T-helper 1 cell treated with Interleukin-12 subunit alpha and Interleukin-12 subunit beta and Interleukin-4 antibody, amounts not matched to agents 30 μg/mL and 1 μg/mL, for 36 hours (primary cell): ENCODE results near the gene GRK2.
"Not testable (repeated sequence)": the region's sequence is repeated elsewhere in the genome, so short reads cannot be mapped to it uniquely, and the experiment has no call there.

ENCODE experiments used
- H3K27ac Mint-ChIP-seq: one replicate; pipeline ENCODE4 v1.8.0; 2021; ENCODE audit warnings: mild to moderate bottlenecking, mixed read lengths
- H3K27me3 Mint-ChIP-seq: one replicate; pipeline ENCODE4 v1.8.0; 2021; ENCODE audit warnings: low read depth, mixed read lengths
- H3K36me3 Mint-ChIP-seq: one replicate; pipeline ENCODE4 v1.8.0; 2021; ENCODE audit warnings: low read depth, mixed read lengths
- H3K4me1 Mint-ChIP-seq: one replicate; pipeline ENCODE4 v1.8.0; 2021; ENCODE audit warnings: low read depth, mixed read lengths
- H3K4me3 Mint-ChIP-seq: one replicate; pipeline ENCODE4 v1.8.0; 2021; ENCODE audit warnings: mild to moderate bottlenecking, moderate library complexity, mixed read lengths
- H3K9me3 Mint-ChIP-seq: one replicate; pipeline ENCODE4 v1.8.0; 2021; ENCODE audit warnings: mixed read lengths

GRK2 gene

GRCh38 chr11:67266449-67267187 is at the start of gene GRK2:
GRK2 (plus strand) TSS chr11:67266473; CDS start chr11:67266700, 227 bp downstream.
- peak within 1 kb of the TSS; percentile 97 for H3K4me3 Mint-ChIP-seq
- peaks cover 67% of the 10 kb centered on the region for H3K4me1 Mint-ChIP-seq
- no peaks in the 10 kb centered on the region for H3K27me3 Mint-ChIP-seq
- H3K36me3 Mint-ChIP-seq = peaks cover 44% of the 10 kb centered on the region
- no peaks in the 10 kb centered on the region for H3K9me3 Mint-ChIP-seq
- peak within 1 kb of the TSS; percentile 98 for H3K27ac Mint-ChIP-seq

- H3K36me3 Mint-ChIP-seq = peaks cover 29% of the 10 kb centered on the region
- peaks cover 10% of the 10 kb centered on the region for H3K4me1 Mint-ChIP-seq
- H3K27me3 Mint-ChIP-seq = no peaks in the 10 kb centered on the region
- H3K27ac Mint-ChIP-seq = no peak overlapping the region
- no peaks in the 10 kb centered on the region for H3K9me3 Mint-ChIP-seq
- H3K4me3 Mint-ChIP-seq = no peak overlapping the region
Observed at GRCh38 chr11:67227726-67228125, 38.5 kb upstream of the GRK2 start.

GRCh38 chr11:67230406-67230805 is 35.9 kb upstream of the GRK2 start:
- Mint-ChIP-seq H3K36me3 (peaks cover 32% of the 10 kb centered on the region), H3K27me3 (no peaks in the 10 kb centered on the region), H3K27ac (peak overlapping the region; percentile 52), H3K9me3 (no peaks in the 10 kb centered on the region), H3K4me1 (peaks cover 24% of the 10 kb centered on the region), H3K4me3 (no peak overlapping the region)

DNA sequence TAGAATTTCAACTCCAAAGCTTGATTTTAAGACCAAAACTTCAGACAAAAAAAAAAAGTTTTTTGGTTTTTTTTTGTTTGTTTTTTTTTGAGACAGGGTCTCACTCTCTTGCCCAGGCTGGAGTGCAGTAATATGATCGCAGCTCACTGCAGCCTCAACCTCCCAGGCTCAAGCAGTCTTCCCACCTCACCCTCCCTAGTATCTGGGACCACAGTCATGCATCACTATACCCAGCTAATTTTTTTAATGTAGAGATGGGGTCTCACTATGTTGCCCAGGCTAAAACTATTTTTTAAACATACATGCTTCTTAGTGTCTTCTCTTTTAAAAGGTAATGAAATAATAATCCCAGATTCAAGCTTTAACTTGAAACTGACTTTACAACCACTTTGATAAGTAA is 35.4 kb upstream of the GRK2 start:
- Mint-ChIP-seq H3K4me1 (peaks cover 24% of the 10 kb centered on the region), H3K9me3 (no peaks in the 10 kb centered on the region), H3K4me3 (no peak overlapping the region), H3K27me3 (no peaks in the 10 kb centered on the region), H3K27ac (no peak overlapping the region), H3K36me3 (peaks cover 32% of the 10 kb centered on the region)

- Mint-ChIP-seq H3K27ac (peak overlapping the region; percentile 0), H3K4me3 (no peak overlapping the region), H3K36me3 (peaks cover 23% of the 10 kb centered on the region), H3K9me3 (no peaks in the 10 kb centered on the region), H3K4me1 (peaks cover 32% of the 10 kb centered on the region), H3K27me3 (no peaks in the 10 kb centered on the region)
Observed at GRCh38 chr11:67233584-67234190, 32.6 kb upstream of the GRK2 start.

- not testable (repeated sequence) for H3K27ac Mint-ChIP-seq, H3K9me3 Mint-ChIP-seq, H3K27me3 Mint-ChIP-seq, H3K4me3 Mint-ChIP-seq
- H3K4me1 Mint-ChIP-seq = peaks cover 38% of the 10 kb centered on the region
- H3K36me3 Mint-ChIP-seq = peaks cover 16% of the 10 kb centered on the region
Observed at GRCh38 chr11:67234571-67234970, 31.7 kb upstream of the GRK2 start.

DNA sequence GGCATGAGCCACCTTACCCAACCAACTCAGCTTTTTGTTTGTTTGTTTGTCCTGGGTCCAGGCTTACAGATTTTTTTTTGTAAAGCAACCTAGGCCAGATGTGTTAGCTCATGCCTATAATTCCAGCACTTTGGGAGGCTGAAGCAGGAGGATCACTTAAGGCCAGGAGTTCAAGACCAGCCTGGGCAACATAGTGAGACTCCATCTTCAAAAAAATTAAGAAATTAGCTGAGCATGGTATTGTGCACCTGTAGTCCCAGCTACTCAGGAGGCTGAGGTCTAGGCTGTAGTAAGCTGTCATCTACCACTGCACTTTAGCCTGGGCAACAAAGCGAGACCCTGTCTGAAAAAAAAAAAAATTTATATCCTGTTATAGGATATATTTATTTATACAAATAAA is 28.7 kb upstream of the GRK2 start:
- Mint-ChIP-seq H3K4me1 (peaks cover 42% of the 10 kb centered on the region), H3K9me3 (no peaks in the 10 kb centered on the region), H3K27ac (no peak overlapping the region), H3K27me3 (no peaks in the 10 kb centered on the region), H3K36me3 (peaks cover 27% of the 10 kb centered on the region), H3K4me3 (no peak overlapping the region)

- Mint-ChIP-seq H3K36me3 (peaks cover 38% of the 10 kb centered on the region), H3K4me1 (peaks cover 49% of the 10 kb centered on the region), H3K27ac (peak overlapping the region; percentile 99), H3K4me3 (peak overlapping the region; percentile 98), H3K9me3 (no peaks in the 10 kb centered on the region), H3K27me3 (no peaks in the 10 kb centered on the region)
Observed at GRCh38 chr11:67238894-67239782, 27.1 kb upstream of the GRK2 start.

DNA sequence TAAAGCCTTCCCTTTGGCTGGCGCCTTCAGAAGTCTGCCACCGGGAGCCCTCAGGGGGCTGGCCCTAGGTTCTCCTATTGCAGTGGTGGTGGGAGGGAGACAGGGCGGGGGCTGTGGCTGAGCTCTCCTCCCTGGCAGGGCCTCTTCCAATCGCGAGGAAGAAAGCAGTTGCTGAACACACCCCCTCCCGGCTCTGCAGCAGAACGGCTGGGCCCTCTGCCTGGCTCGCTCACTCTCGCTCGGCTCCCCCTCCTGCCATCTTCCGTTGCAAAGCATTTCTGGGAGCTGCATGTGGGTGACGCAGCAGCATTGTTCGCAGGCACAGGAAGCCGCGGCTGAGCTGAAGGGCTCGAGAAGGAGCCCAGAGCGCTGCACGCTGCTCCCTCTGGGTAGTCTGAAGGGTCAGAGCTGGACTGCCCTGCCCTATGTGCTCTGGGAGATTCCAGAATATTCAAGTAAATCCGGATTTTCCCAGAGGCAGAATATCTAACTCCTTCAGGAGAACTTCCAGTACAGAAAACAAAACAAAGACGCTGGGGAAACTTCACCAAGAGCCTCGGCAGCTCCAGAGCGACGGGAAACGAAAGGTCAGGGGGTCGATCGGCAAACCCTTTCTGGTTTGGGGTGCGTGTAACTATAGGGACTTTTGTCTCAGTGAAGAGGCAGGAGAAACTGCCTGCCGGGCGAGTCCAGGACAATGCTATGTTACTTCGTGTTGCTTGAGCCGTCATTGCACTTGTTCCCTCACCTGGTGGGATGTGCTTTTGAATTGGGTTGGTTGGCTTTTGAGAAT is 26.3 kb upstream of the GRK2 start:
- H3K9me3 Mint-ChIP-seq = no peaks in the 10 kb centered on the region
- H3K4me3 Mint-ChIP-seq = peak overlapping the region; percentile 98
- H3K4me1 Mint-ChIP-seq = peaks cover 47% of the 10 kb centered on the region
- H3K27ac Mint-ChIP-seq = peak overlapping the region; percentile 99
- peaks cover 40% of the 10 kb centered on the region for H3K36me3 Mint-ChIP-seq
- no peaks in the 10 kb centered on the region for H3K27me3 Mint-ChIP-seq

GRCh38 chr11:67240576-67241389 is 25.5 kb upstream of the GRK2 start:
- Mint-ChIP-seq H3K4me3 (peak overlapping the region; percentile 98), H3K27ac (peak overlapping the region; percentile 99), H3K4me1 (peaks cover 52% of the 10 kb centered on the region), H3K36me3 (peaks cover 47% of the 10 kb centered on the region), H3K27me3 (no peaks in the 10 kb centered on the region), H3K9me3 (no peaks in the 10 kb centered on the region)

DNA sequence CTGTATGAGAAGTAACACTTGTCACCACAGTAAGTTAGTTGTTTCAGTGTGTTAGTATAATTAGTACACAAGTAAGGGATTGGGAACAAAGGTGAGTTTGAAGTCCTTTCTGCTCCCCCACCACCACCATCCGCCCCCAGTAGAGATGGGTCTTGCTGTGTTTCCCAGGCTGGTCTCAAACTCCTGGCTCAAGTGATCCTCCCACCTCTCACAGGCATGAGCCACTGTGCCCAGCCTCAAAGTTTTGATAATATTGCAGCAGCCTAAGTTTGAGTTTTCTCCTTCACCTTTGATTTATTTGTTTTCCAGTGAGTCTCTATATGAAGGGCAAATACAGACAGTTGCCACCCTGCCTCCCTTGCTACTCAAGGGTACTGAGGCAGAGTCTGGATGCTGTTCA is 23.7 kb upstream of the GRK2 start:
- H3K9me3 Mint-ChIP-seq = no peaks in the 10 kb centered on the region
- peaks cover 56% of the 10 kb centered on the region for H3K36me3 Mint-ChIP-seq
- peaks cover 58% of the 10 kb centered on the region for H3K4me1 Mint-ChIP-seq
- H3K27me3 Mint-ChIP-seq = no peaks in the 10 kb centered on the region
- H3K4me3 Mint-ChIP-seq = peak overlapping the region; percentile 98
- peak overlapping the region; percentile 53 for H3K27ac Mint-ChIP-seq

DNA sequence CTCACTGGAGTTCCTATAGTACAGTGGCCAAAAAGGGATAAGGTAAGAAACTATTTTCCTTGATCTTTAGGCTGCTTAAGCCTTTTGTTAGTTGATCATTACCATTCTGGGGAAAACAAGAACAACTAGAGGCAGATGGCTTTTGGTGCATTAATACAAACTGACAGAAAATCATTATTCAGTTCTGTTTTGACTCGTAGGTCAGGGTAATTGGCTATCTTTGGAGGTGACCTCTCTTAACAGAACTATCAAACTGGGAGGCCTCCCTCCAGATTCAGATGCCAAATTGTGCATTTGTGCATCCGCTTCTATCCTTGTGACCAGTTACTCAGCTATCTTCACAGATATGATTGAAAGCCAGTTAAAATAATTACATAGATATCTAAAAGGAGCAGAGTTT is 23.2 kb upstream of the GRK2 start:
- Mint-ChIP-seq H3K4me3 (peak overlapping the region; percentile 98), H3K4me1 (peaks cover 58% of the 10 kb centered on the region), H3K27ac (peak overlapping the region; percentile 3), H3K9me3 (no peaks in the 10 kb centered on the region), H3K27me3 (no peaks in the 10 kb centered on the region), H3K36me3 (peaks cover 59% of the 10 kb centered on the region)

DNA sequence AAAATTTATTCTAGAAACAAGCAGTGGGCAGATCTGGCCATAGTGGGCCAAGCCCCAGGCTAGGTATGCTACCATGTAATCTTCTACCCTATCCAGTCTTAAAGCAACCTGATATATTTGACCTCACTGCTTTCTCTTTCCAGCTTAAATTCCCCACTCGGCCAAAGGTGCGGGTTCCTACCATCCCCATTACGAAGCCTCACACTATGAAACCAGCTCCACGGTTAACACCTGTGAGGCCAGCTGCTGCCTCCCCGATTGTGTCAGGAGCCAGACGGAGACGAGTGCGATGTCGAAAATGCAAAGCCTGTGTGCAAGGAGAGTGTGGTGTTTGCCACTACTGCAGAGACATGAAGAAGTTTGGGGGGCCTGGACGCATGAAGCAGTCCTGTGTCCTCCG is 21.2 kb upstream of the GRK2 start:
- H3K36me3 Mint-ChIP-seq = peaks cover 76% of the 10 kb centered on the region
- no peak overlapping the region for H3K27ac Mint-ChIP-seq
- peaks cover 49% of the 10 kb centered on the region for H3K4me1 Mint-ChIP-seq
- H3K27me3 Mint-ChIP-seq = no peaks in the 10 kb centered on the region
- H3K9me3 Mint-ChIP-seq = no peaks in the 10 kb centered on the region
- no peak overlapping the region for H3K4me3 Mint-ChIP-seq
